Tibial artery (tissue), 4 donors: ENCODE data around the gene AFG1L.

Experiments
- DNase-seq, 2 donors: peaks; one replicate each; pipeline ENCODE4 v3.0.0-alpha.2; 2019
- H3K27ac ChIP-seq, 2 donors: fragments of 200-600 bp; sonication (generic) in 1 of 2; 1 replicate in 1 of 2; 2 replicates in 1 of 2; pipeline ENCODE4 v1.5.1; 2018 to 2019; ENCODE audit warnings: mild to moderate bottlenecking in 1 of 2
- H3K27me3 ChIP-seq, 2 donors: fragments of 200-600 bp; sonication (generic) in 1 of 2; one replicate each; pipeline versions ENCODE4 v1.5.1 to v1.6.0; 2016 to 2019
- H3K36me3 ChIP-seq, 3 donors: fragments of 200-600 bp; sonication (generic) in 2 of 3; one replicate each; pipeline ENCODE4 v1.5.1; 2016 to 2019; ENCODE audit warnings: mild to moderate bottlenecking in 2 of 3
- H3K4me1 ChIP-seq, 4 donors: fragments of 200-600 bp; sonication (generic) in 2 of 4; 1 replicate in 3 of 4; 2 replicates in 1 of 4; pipeline ENCODE4 v1.5.1; 2016 to 2019
- H3K4me3 ChIP-seq, 2 donors: fragments of 200-600 bp; sonication (generic) in 1 of 2; 1 replicate in 1 of 2; 2 replicates in 1 of 2; pipeline ENCODE4 v1.5.1; 2018 to 2019; ENCODE audit warnings: mild to moderate bottlenecking in 2 of 2
- H3K9me3 ChIP-seq, 3 donors: fragments of 200-600 bp; sonication (generic) in 1 of 3; one replicate each; pipeline ENCODE4 v1.5.1; 2016 to 2019
- CTCF ChIP-seq, 2 experiments: fragments of 200-600 bp in 1 of 2; fragments of 450-650 bp in 1 of 2; IDR thresholded peaks; one replicate each; pipeline ENCODE4 v1.5.1; 2017 to 2019; ENCODE audit warnings: antibody characterized with exemption in 2 of 2, mild to moderate bottlenecking in 1 of 2, moderate library complexity in 1 of 2
- intact Hi-C: fragments of 100-400 bp; cut with DNase I; formaldehyde crosslinking; loops from one replicate; pipeline ENCODE4 v1.15.0; 2023; ENCODE audit warnings: low total_unique reads

The AFG1L gene

GRCh38 chr6:108492131-108492766, 197.4 kb downstream of the AFG1L start:
- H3K27me3 ChIP-seq: no peaks in the 10 kb centered on the region
- no peak for DNase-seq
- no peak overlapping the region for H3K4me3 ChIP-seq
- no peaks in the 10 kb centered on the region for H3K36me3 ChIP-seq
- H3K27ac ChIP-seq: no peak overlapping the region
- peak; percentile 31 to 34 for TF ChIP-seq CTCF (IDR thresholded peaks at IDR 0.05)
- H3K9me3 ChIP-seq: no peaks in the 10 kb centered on the region
- intact Hi-C loops: loop anchor here (10.0 kb wide), 1 partner anchor 377 kb away; no protein-coding TSS in a partner anchor
- H3K4me1 ChIP-seq: no peaks in the 10 kb centered on the region

DNA sequence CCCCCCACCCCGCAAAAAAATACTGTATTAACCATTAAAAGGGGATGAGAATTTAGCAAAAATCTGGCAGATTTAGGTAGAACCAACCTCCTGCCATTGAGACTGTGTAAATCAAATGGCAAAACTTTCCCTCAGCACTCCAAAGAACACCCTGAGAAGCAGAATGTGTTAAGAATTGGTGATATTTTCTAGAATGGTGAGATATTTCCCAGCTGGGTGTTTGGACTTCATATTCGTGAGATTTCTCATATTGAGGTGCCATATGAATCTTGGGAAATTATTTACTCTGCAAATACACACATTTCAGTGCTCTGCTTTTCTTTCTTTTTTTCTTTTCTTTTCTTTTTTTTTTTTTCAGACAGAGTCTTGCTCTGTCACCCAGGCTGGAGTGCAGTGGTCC, 199.6 kb downstream of the AFG1L start:
- H3K4me3 ChIP-seq: no peak overlapping the region
- H3K36me3 ChIP-seq: peaks cover 0 to 3% (median 0%) of the 10 kb centered on the region in 3 donors
- H3K27ac ChIP-seq: no peak overlapping the region
- H3K9me3 ChIP-seq: no peaks in the 10 kb centered on the region
- no peak for DNase-seq
- no peaks in the 10 kb centered on the region for H3K4me1 ChIP-seq
- no peaks in the 10 kb centered on the region for H3K27me3 ChIP-seq
- intact Hi-C loops: loop anchor here (10.0 kb wide), 1 partner anchor 380 kb away; no protein-coding TSS in a partner anchor
- TF ChIP-seq CTCF (IDR thresholded peaks at IDR 0.05): no peak

DNA sequence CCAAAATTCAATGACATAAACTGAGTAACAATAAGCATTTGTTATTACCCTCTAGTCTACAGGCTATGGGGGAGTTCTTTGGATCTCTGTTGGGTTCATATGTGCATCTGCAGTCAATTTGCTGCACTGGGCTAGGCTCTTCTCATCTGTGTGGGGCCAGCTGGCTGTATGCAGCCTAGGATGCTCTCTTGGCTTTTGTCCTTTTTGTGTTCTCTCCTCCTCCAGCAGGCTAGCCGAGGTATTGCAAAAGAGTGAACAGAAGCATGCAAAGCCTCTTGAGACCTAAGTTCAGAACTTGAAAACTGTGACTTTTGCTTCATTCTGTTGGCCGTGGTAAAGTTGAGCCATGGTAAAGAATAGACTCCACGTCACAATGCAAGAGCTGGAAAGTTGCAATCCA, 203.0 kb downstream of the AFG1L start:
- Histone ChIP-seq H3K4me1 (no peaks in the 10 kb centered on the region), H3K9me3 (no peaks in the 10 kb centered on the region), H3K4me3 (no peak overlapping the region), H3K27ac (no peak overlapping the region), H3K27me3 (no peaks in the 10 kb centered on the region), H3K36me3 (peaks cover 0 to 4% (median 0%) of the 10 kb centered on the region in 3 donors)
- no peak for DNase-seq
- TF ChIP-seq CTCF (IDR thresholded peaks at IDR 0.05): peak in 1 of 2 experiments; percentile 11
- intact Hi-C loops: loop anchor here (10.0 kb wide), 1 partner anchor 383 kb away; no protein-coding TSS in a partner anchor

DNA sequence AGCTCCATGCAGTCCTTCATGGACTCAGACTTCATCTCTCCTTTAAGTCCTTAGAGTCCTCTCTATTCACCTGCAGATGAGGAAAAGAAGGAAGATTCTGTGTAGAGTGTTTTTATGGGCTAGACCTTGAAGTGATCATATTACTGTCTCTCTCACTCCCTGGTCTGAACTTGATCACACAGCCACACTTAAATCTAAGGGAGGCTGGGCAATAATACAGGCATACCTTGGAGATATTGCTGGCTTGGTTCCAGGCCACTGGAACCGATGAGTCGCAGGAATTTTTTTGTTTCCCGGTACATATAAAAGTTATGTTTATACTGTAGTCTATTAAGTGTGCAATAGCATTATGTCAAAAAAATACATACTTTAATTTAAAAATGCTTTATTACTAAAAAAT, 206.7 kb downstream of the AFG1L start:
- intact Hi-C loops: no loop called here

DNA sequence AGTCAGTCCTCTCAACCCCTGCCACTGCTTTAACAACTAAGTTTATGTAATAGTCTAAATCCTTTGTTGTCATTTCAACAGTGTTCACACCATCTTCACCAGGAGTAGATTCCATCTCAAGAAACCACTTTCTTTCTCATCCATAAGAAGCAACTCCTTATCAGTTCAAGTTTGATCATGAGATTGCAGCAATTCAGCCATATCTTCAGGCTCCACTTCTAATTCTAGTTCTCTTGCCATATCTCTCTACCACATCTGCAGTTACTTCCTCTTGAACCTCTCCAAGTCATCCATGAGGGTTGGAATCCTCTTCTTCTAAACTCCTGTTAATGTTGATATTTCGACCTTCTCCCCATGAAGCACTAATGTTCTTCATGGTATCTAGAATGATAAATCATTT, 208.0 kb downstream of the AFG1L start:
- Histone ChIP-seq H3K27ac (no peak overlapping the region), H3K36me3 (peaks cover 0 to 4% (median 0%) of the 10 kb centered on the region in 3 donors), H3K4me3 (no peak overlapping the region), H3K27me3 (no peaks in the 10 kb centered on the region), H3K9me3 (no peaks in the 10 kb centered on the region), H3K4me1 (no peaks in the 10 kb centered on the region)
- intact Hi-C loops: no loop called here
- no peak for TF ChIP-seq CTCF (IDR thresholded peaks at IDR 0.05)
- DNase-seq: no peak

More for the DNA sequence above, 206.7 kb downstream of the AFG1L start:
- no peak overlapping the region for H3K4me3 ChIP-seq
- H3K27me3 ChIP-seq: no peaks in the 10 kb centered on the region
- H3K9me3 ChIP-seq: no peaks in the 10 kb centered on the region
- no peak for TF ChIP-seq CTCF (IDR thresholded peaks at IDR 0.05)
- no peak overlapping the region for H3K27ac ChIP-seq
- DNase-seq: no peak
- peaks cover 0 to 4% (median 0%) of the 10 kb centered on the region in 3 donors for H3K36me3 ChIP-seq
- no peaks in the 10 kb centered on the region for H3K4me1 ChIP-seq
